OCI-LY1 (cell line): Measurements from ENCODE around the gene GALNT17.
"Not testable (repeated sequence)": the region's sequence is repeated elsewhere in the genome, so short reads cannot be mapped to it uniquely, and the experiment has no call there.

Source experiments
- H2AFZ ChIP-seq: fragments of 200-600 bp; sonication (generic), shearing (Covaris generic); 2 replicates; pipeline ENCODE4 v1.6.0; 2014; ENCODE audit warnings: antibody characterized with exemption, mild to moderate bottlenecking, low read length
- H3F3A ChIP-seq: fragments of 200-600 bp; sonication (generic), shearing (Covaris generic); 2 replicates; pipeline ENCODE4 v1.6.0; 2014; ENCODE audit warnings: mild to moderate bottlenecking, antibody characterized with exemption, low read length, moderate library complexity; ENCODE audit not compliant: insufficient read depth
- H3K27ac ChIP-seq: fragments of 200-600 bp; sonication (generic); 2 replicates; pipeline ENCODE4 v1.5.1; 2014; ENCODE audit warnings: low read length, mixed run types, mild to moderate bottlenecking, low read depth; ENCODE audit not compliant: poor library complexity, severe bottlenecking
- H3K27me3 ChIP-seq: fragments of 200-600 bp; sonication (generic); 2 replicates; pipeline ENCODE4 v1.6.0; 2014; ENCODE audit warnings: antibody characterized with exemption, mild to moderate bottlenecking, low read length, moderate library complexity; ENCODE audit not compliant: insufficient read depth
- H3K36me3 ChIP-seq: fragments of 200-600 bp; sonication (generic); 2 replicates; pipeline ENCODE4 v1.6.1; 2014; ENCODE audit warnings: mild to moderate bottlenecking, antibody characterized with exemption, low read length, moderate library complexity, mixed read lengths; ENCODE audit not compliant: insufficient read depth
- H3K4me1 ChIP-seq: fragments of 200-600 bp; sonication (generic); 2 replicates; pipeline ENCODE4 v1.5.1; 2014; ENCODE audit warnings: mild to moderate bottlenecking, low read length, moderate library complexity; ENCODE audit not compliant: insufficient read depth, severe bottlenecking
- H3K4me2 ChIP-seq: fragments of 200-600 bp; sonication (generic), shearing (Covaris generic); 2 replicates; pipeline ENCODE4 v1.6.1; 2014; ENCODE audit warnings: low read length
- H3K4me3 ChIP-seq: fragments of 200-600 bp; sonication (generic); 2 replicates; pipeline ENCODE4 v1.5.1; 2014; ENCODE audit warnings: low read length, low read depth, mild to moderate bottlenecking, mixed read lengths; ENCODE audit not compliant: poor library complexity, severe bottlenecking
- H3K79me2 ChIP-seq: fragments of 200-600 bp; shearing (Covaris generic); 2 replicates; pipeline ENCODE4 v1.6.1; 2016; ENCODE audit warnings: mixed run types, low read length, mixed read lengths; ENCODE audit not compliant: insufficient read depth
- H3K9ac ChIP-seq: fragments of 200-600 bp; sonication (generic), shearing (Covaris generic); 2 replicates; pipeline ENCODE4 v1.6.1; 2014; ENCODE audit warnings: mild to moderate bottlenecking, low read length, mixed read lengths
- H3K9me2 ChIP-seq: fragments of 200-600 bp; sonication (generic), shearing (Covaris generic); 2 replicates; pipeline ENCODE4 v1.6.1; 2014; ENCODE audit warnings: low read depth, mild to moderate bottlenecking, low read length, mixed read lengths
- H3K9me3 ChIP-seq: fragments of 200-600 bp; shearing (Covaris generic); 2 replicates; pipeline ENCODE4 v1.6.1; 2014; ENCODE audit warnings: low read length, mixed read lengths
- H4K20me1 ChIP-seq: fragments of 200-600 bp; sonication (generic), shearing (Covaris generic); 2 replicates; pipeline ENCODE4 v1.6.0; 2016; ENCODE audit warnings: mild to moderate bottlenecking, low read length; ENCODE audit not compliant: insufficient read depth
- EZH2 ChIP-seq: fragments of 200-600 bp; sonication (generic), shearing (Covaris generic); IDR thresholded peaks from 2 replicates; pipeline ENCODE4 v1.8.0; 2017; ENCODE audit warnings: borderline replicate concordance, mixed run types, mild to moderate bottlenecking, antibody characterized with exemption, low read length, moderate library complexity, mixed read lengths
- TF ChIP-seq, protein P1 (sequence below): fragments of 200-600 bp; sonication (generic), shearing (Covaris generic); IDR thresholded peaks from 2 replicates; pipeline ENCODE4 v1.5.1; 2017; ENCODE audit warnings: mild to moderate bottlenecking, antibody characterized with exemption, low read length, moderate library complexity, mixed read lengths

Gene GALNT17

DNA sequence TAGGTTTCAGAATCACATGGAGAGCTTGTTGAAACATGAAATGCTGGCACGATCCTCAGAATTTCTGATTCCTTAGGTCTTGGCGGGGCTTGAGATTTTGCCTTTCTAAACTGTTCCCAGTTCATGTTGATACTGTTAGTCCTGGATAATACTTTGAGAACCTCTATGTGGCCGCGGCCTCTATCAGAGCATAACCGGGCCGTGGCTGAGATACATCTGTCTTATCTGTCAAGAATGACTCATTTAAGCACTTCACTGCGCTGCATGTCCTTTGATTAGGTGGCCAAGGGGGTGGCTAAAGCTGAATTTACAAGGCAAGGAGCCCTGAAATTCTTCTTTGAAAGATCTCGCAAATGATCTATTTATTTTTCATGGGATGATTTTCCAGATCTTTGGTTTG, 66.9 kb downstream of the GALNT17 start:
- H3K36me3 ChIP-seq: no peaks in the 10 kb centered on the region
- no peaks in the 10 kb centered on the region for H4K20me1 ChIP-seq
- H3K4me3 ChIP-seq: no peak overlapping the region
- no peaks in the 10 kb centered on the region for H3F3A ChIP-seq
- H3K9ac ChIP-seq: no peak overlapping the region
- H3K9me3 ChIP-seq: peaks cover under 1% of the 10 kb centered on the region
- no peak overlapping the region for H3K27ac ChIP-seq
- TF ChIP-seq EZH2: no peak
- TF ChIP-seq, protein P1, sequence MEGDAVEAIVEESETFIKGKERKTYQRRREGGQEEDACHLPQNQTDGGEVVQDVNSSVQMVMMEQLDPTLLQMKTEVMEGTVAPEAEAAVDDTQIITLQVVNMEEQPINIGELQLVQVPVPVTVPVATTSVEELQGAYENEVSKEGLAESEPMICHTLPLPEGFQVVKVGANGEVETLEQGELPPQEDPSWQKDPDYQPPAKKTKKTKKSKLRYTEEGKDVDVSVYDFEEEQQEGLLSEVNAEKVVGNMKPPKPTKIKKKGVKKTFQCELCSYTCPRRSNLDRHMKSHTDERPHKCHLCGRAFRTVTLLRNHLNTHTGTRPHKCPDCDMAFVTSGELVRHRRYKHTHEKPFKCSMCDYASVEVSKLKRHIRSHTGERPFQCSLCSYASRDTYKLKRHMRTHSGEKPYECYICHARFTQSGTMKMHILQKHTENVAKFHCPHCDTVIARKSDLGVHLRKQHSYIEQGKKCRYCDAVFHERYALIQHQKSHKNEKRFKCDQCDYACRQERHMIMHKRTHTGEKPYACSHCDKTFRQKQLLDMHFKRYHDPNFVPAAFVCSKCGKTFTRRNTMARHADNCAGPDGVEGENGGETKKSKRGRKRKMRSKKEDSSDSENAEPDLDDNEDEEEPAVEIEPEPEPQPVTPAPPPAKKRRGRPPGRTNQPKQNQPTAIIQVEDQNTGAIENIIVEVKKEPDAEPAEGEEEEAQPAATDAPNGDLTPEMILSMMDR: no peak
- H3K4me2 ChIP-seq: no peak overlapping the region
- no peaks in the 10 kb centered on the region for H3K9me2 ChIP-seq
- no peak overlapping the region for H2AFZ ChIP-seq
- H3K79me2 ChIP-seq: no peaks in the 10 kb centered on the region
- H3K4me1 ChIP-seq: no peaks in the 10 kb centered on the region
- H3K27me3 ChIP-seq: no peaks in the 10 kb centered on the region

DNA sequence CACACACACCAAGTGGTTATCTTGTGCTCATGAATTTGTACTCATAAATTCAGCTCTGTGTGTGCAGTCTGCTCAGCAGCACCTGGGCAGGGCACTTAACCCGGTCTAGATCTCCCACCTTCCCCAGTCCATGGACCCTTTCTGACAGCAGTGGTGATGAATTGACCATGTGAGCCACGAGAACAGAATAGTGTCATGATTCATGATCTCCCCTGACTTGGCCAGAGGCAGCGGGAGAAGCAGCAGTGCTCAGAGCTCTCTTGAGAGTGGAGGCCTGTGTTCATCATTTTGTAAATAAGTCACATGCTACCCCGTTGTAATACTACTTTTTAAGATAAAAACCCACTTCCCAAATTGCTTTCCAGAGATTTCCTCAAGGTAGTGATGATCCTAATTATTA, 74.2 kb downstream of the GALNT17 start:
- Histone ChIP-seq H3K27ac (no peak overlapping the region), H3K9me3 (peaks cover 4% of the 10 kb centered on the region), H4K20me1 (no peaks in the 10 kb centered on the region), H3K4me1 (no peaks in the 10 kb centered on the region), H3K9me2 (no peaks in the 10 kb centered on the region), H3K4me2 (no peak overlapping the region), H3K36me3 (no peaks in the 10 kb centered on the region), H3K27me3 (no peaks in the 10 kb centered on the region), H3K9ac (no peak overlapping the region), H2AFZ (no peak overlapping the region), H3K79me2 (no peaks in the 10 kb centered on the region), H3K4me3 (no peak overlapping the region), H3F3A (no peaks in the 10 kb centered on the region)
- TF ChIP-seq, protein P1: no peak
- TF ChIP-seq EZH2: no peak

DNA sequence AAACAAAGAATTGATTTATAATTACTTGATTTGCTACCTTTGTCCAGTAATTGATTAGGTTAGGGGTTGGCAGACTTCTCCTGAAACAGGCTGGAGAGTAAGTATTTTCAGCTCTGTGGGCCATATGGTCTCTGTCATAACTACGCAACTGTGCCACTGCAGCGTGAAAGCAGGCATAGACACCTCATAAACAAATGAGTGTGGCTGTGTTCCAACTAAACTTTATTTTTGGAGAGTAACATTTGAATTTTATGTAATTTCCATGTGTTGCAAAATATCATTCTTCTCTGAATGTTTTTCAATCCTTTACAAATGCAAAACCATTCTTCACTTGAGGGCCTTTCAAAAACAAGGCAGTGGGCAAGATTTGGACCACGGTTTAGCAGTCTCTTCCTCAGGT, 76.9 kb downstream of the GALNT17 start:
- TF ChIP-seq, protein P1: no peak
- TF ChIP-seq EZH2: no peak
- Histone ChIP-seq H3K9me2 (no peaks in the 10 kb centered on the region), H3F3A (no peaks in the 10 kb centered on the region), H3K27ac (no peak overlapping the region), H2AFZ (no peak overlapping the region), H3K4me3 (no peak overlapping the region), H3K79me2 (no peaks in the 10 kb centered on the region), H3K4me2 (no peak overlapping the region), H3K9me3 (peaks cover 4% of the 10 kb centered on the region), H3K4me1 (no peaks in the 10 kb centered on the region), H3K9ac (no peak overlapping the region), H3K27me3 (no peaks in the 10 kb centered on the region), H4K20me1 (no peaks in the 10 kb centered on the region), H3K36me3 (no peaks in the 10 kb centered on the region)

DNA sequence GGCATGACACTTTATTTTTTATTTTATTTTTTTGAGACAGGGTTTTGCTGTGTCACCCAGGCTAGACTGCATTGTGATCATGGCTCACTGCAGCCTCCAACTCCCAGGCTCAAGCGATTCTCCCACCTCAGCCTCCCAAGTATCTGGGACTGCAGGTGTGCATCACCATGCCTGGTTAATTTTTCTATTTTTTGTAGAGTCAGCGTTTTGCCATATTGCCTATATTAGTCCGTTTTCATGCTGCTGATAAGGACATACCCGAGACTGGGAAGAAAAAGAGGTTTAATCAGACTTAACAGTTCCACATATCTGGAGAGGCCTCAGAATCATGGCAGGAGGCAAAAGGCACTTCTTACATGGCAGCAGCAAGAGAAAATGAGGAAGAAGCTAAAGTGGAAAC, 77.5 kb downstream of the GALNT17 start:
- not testable (repeated sequence) for H3K9me2 ChIP-seq, H3K27ac ChIP-seq, H3K4me1 ChIP-seq, H3K79me2 ChIP-seq, H3K4me3 ChIP-seq, H3F3A ChIP-seq, H2AFZ ChIP-seq, H4K20me1 ChIP-seq, H3K9me3 ChIP-seq, H3K9ac ChIP-seq, H3K27me3 ChIP-seq, H3K36me3 ChIP-seq, H3K4me2 ChIP-seq
